HEK293T (cell line): ENCODE results near the gene C17orf113.

Experiments
- BHLHE40 ChIP-seq: fragments of 450-650 bp; IDR thresholded peaks from 2 replicates; pipeline ENCODE4 v1.6.1; 2016; ENCODE audit warnings: mild to moderate bottlenecking, moderate library complexity, borderline replicate concordance
- ELF4 ChIP-seq: fragments of 450-650 bp; IDR thresholded peaks from 2 replicates; pipeline ENCODE4 v1.6.1; 2017; ENCODE audit warnings: antibody characterized with exemption
- FOXA1 ChIP-seq: fragments of 450-650 bp; IDR thresholded peaks from 2 replicates; pipeline ENCODE4 v1.6.1; 2016; ENCODE audit warnings: mild to moderate bottlenecking
- FOXK2 ChIP-seq: fragments of 450-650 bp; IDR thresholded peaks from 2 replicates; pipeline ENCODE4 v1.6.1; 2016; ENCODE audit warnings: mild to moderate bottlenecking
- HDGF ChIP-seq: fragments of 450-650 bp; IDR thresholded peaks from 2 replicates; pipeline ENCODE4 v1.6.1; 2017; ENCODE audit warnings: antibody characterized with exemption, borderline replicate concordance
- L3MBTL2 ChIP-seq: fragments of 450-650 bp; conservative IDR thresholded peaks from 2 replicates; pipeline ENCODE4 v1.6.1; 2016; ENCODE audit warnings: mild to moderate bottlenecking
- LEF1 ChIP-seq: fragments of 450-650 bp; IDR thresholded peaks from 2 replicates; pipeline ENCODE4 v1.6.1; 2017; ENCODE audit warnings: mild to moderate bottlenecking, borderline replicate concordance
- SP1 ChIP-seq: fragments of 450-650 bp; IDR thresholded peaks from 2 replicates; pipeline ENCODE4 v1.6.1; 2017

DNA sequence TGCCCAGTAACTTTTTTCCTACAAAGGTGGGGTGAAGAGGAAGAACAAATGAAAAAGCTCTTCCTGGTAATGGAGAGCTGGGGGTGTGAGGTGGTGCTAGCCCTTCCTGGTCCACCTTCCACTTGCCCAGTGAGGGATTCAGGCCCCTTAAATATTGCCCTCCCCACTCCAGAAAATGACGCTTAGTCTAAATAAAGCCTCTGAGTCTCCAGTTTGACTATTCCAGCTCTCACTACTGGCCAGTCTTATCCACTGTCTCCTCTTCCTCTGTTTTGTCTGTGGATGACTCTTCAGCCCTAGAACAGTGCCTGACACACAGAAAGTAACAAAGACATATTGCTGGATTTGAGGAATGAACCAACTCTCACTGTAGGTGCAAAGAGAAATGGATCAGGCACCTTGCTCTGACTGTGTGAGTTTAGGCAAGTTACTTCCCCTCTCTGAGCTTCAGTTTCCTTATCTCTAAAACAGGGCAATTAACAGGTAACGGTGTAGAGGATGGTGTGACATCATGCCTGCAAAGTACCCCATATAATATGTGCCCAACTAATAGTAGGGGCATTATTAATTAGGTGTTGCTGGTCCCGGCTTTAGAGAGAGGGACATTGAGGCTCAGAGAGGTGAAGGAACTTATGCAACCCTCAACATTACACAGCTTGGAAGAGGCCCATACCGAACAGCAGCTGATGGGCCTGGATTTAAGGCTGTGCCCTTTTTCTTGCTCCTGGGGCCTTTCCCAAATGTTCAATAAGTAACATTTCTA lies 26.6 kb upstream of the C17orf113 start:
- TF ChIP-seq BHLHE40: no peak
- TF ChIP-seq FOXA1: no peak
- no peak for TF ChIP-seq LEF1
- no peak for TF ChIP-seq L3MBTL2
- no peak for TF ChIP-seq HDGF
- no peak for TF ChIP-seq SP1
- no peak for TF ChIP-seq ELF4
- no peak for TF ChIP-seq FOXK2
